GM21515 (cell line): Measurements from ENCODE around the gene PNLIP.

Experiments used
- ATAC-seq: cut with Tn5 transposase; IDR thresholded peaks from one replicate; pipeline ENCODE4 v1.9.1; 2021; ENCODE audit not compliant: unreplicated experiment

The PNLIP gene

GRCh38 chr10:116545756-116546155 lies at the start of gene PNLIP:
PNLIP (plus strand) TSS chr10:116545931; CDS start chr10:116546093, 162 bp downstream.
- ATAC-seq: no peak

- ATAC-seq: no peak
Observed at GRCh38 chr10:116504786-116505185, 40.9 kb upstream of the PNLIP start.

- no peak for ATAC-seq
Observed at GRCh38 chr10:116510565-116510964, 35.2 kb upstream of the PNLIP start.

- no peak for ATAC-seq
Observed at GRCh38 chr10:116511365-116511764, 34.4 kb upstream of the PNLIP start.

- ATAC-seq: peak; percentile 84
Observed at GRCh38 chr10:116521424-116522290, 24.1 kb upstream of the PNLIP start.

GRCh38 chr10:116522803-116523381 lies 22.8 kb upstream of the PNLIP start:
- no peak for ATAC-seq

GRCh38 chr10:116524736-116525135 lies 21.0 kb upstream of the PNLIP start:
- ATAC-seq: no peak

GRCh38 chr10:116526219-116526618 lies 19.5 kb upstream of the PNLIP start:
- no peak for ATAC-seq

- no peak for ATAC-seq
Observed at GRCh38 chr10:116536810-116537209, 8.9 kb upstream of the PNLIP start.

- ATAC-seq: no peak
Observed at GRCh38 chr10:116538456-116538855, 7.3 kb upstream of the PNLIP start.

GRCh38 chr10:116538992-116539391 lies 6.7 kb upstream of the PNLIP start:
- ATAC-seq: no peak

- no peak for ATAC-seq
Observed at GRCh38 chr10:116540814-116541213, 4.9 kb upstream of the PNLIP start.

GRCh38 chr10:116542007-116542677 lies 3.6 kb upstream of the PNLIP start:
- ATAC-seq: no peak

GRCh38 chr10:116545122-116545521 lies 609 bp upstream of the PNLIP start:
- no peak for ATAC-seq

- no peak for ATAC-seq
Observed at GRCh38 chr10:116548301-116548700, 2.6 kb downstream of the PNLIP start.

- ATAC-seq: no peak
Observed at GRCh38 chr10:116553378-116553980, 7.7 kb downstream of the PNLIP start.

- ATAC-seq: no peak
Observed at GRCh38 chr10:116554628-116555027, 8.9 kb downstream of the PNLIP start.

- no peak for ATAC-seq
Observed at GRCh38 chr10:116555880-116556279, 10.1 kb downstream of the PNLIP start.

- ATAC-seq: no peak
Observed at GRCh38 chr10:116557305-116557880, 11.7 kb downstream of the PNLIP start.

- ATAC-seq: no peak
Observed at GRCh38 chr10:116565534-116565933, 19.8 kb downstream of the PNLIP start.

- ATAC-seq: no peak
Observed at GRCh38 chr10:116566932-116567331, 21.2 kb downstream of the PNLIP start.
